M059J (cell line): ENCODE results near the gene IL17D. TPM values are rescaled to one million over a fixed set of nuclear protein-coding genes. Genes with fewer than 3 reads are reported as not detected.
"Not testable (repeated sequence)": the region's sequence is repeated elsewhere in the genome, so short reads cannot be mapped to it uniquely, and the experiment has no call there.

ENCODE experiments used
- DNase-seq: peaks from one replicate; pipeline ENCODE4 v3.0.0-alpha.2; 2012; ENCODE audit warnings: low read depth
- total RNA-seq: library from RNA; depleted of rRNA; stranded (reverse); fragments of >200 nt; shearing (Covaris generic); gene quantifications from 2 replicates; pipeline ENCODE4 v1.2.3, GENCODE V29; 2014; rRNA removed

IL17D gene
- total RNA-seq, 1 experiment from 2014 or later: 0.71 TPM

- no peak for DNase-seq
Observed at GRCh38 chr13:20719783-20720182, 16.3 kb downstream of the IL17D start.

- no peak for DNase-seq
Observed at GRCh38 chr13:20720499-20720898, 17.0 kb downstream of the IL17D start.

- no peak for DNase-seq
Observed at GRCh38 chr13:20721058-20721453, 17.6 kb downstream of the IL17D start.

GRCh38 chr13:20721454-20722357 is 18.2 kb downstream of the IL17D start:
- no peak for DNase-seq

GRCh38 chr13:20727856-20728255 is 24.4 kb downstream of the IL17D start:
- no peak for DNase-seq

- no peak for DNase-seq
Observed at GRCh38 chr13:20728579-20729311, 25.2 kb downstream of the IL17D start.

- no peak for DNase-seq
Observed at GRCh38 chr13:20729633-20730585, 26.4 kb downstream of the IL17D start.

- DNase-seq: no peak
Observed at GRCh38 chr13:20738616-20739015, 35.1 kb downstream of the IL17D start.

- DNase-seq: no peak
Observed at GRCh38 chr13:20740021-20740420, 36.5 kb downstream of the IL17D start.

GRCh38 chr13:20743830-20744404 is 40.4 kb downstream of the IL17D start:
- DNase-seq: not testable (repeated sequence)

- DNase-seq: no peak
Observed at GRCh38 chr13:20749377-20749776, 45.9 kb downstream of the IL17D start.

- DNase-seq: no peak
Observed at GRCh38 chr13:20754009-20754408, 50.5 kb downstream of the IL17D start.

GRCh38 chr13:20760872-20761271 is 57.4 kb downstream of the IL17D start:
- no peak for DNase-seq

- no peak for DNase-seq
Observed at GRCh38 chr13:20767309-20767943, 63.9 kb downstream of the IL17D start.

- no peak for DNase-seq
Observed at GRCh38 chr13:20769091-20769490, 65.6 kb downstream of the IL17D start.

GRCh38 chr13:20769834-20770233 is 66.3 kb downstream of the IL17D start:
- DNase-seq: no peak

Other genes with a start within 250 kb of the IL17D start
- 8.8 and 10.4 TPM in 2 replicates for gene CRYL1, start 177.8 kb upstream of the IL17D start, total RNA-seq
- 6.0 TPM in 2 replicates for gene IFT88, start 136.5 kb upstream of the IL17D start, total RNA-seq
- 4.3 and 7.7 TPM in 2 replicates for gene EEF1AKMT1, start 70.3 kb downstream of the IL17D start, total RNA-seq
- 11.1 and 19.7 TPM in 2 replicates for gene XPO4, start 199.0 kb downstream of the IL17D start, total RNA-seq